ENCODE results near the gene RSL24D1.

DNA sequence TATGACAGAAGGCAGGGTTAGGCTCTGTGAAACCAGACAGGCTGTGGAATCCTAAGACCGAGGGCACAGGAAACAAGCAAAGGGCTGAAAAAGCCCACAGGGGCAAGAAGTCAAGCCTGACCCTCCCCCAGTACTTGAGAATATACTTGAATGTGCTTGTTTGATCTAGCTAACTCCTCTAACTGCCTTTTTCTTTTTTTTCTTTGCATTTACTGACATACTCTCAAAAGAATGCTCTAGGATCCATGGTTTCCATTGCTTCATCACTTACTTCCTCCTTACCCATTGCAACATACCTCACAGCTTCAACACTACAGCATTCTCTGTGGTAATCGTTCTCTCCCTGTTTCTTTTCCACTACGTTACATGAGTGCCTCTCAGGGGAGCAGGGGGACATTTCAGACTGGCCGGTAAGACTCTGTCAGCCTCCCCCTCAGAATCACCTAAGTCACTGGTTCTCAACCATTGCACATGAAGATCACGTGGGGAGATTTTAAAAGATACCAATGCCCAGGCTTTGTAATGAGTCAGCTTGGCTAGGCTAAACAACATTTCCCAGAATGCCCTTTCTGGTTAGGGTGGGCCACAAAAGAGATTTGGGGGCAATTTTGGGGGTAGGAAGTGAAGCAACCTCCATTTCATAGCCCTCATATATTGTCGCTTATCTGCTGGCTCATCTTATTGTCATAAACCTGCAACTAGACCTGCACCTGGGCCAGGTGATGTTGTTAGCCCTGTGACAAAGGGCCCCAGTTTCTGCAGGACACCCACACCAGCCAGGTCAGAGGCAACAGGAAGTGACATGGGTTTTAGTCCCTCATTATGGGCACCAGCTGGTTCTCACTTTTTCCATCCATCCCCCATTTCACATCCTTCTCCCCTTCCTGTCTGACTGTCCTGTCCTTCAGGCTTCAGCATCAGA is 24.6 kb upstream of the RSL24D1 start:
- TF ChIP-seq, protein P1, sequence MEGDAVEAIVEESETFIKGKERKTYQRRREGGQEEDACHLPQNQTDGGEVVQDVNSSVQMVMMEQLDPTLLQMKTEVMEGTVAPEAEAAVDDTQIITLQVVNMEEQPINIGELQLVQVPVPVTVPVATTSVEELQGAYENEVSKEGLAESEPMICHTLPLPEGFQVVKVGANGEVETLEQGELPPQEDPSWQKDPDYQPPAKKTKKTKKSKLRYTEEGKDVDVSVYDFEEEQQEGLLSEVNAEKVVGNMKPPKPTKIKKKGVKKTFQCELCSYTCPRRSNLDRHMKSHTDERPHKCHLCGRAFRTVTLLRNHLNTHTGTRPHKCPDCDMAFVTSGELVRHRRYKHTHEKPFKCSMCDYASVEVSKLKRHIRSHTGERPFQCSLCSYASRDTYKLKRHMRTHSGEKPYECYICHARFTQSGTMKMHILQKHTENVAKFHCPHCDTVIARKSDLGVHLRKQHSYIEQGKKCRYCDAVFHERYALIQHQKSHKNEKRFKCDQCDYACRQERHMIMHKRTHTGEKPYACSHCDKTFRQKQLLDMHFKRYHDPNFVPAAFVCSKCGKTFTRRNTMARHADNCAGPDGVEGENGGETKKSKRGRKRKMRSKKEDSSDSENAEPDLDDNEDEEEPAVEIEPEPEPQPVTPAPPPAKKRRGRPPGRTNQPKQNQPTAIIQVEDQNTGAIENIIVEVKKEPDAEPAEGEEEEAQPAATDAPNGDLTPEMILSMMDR (IDR thresholded peaks at IDR 0.05): no peak
- no peak for TF ChIP-seq POLR2A (IDR thresholded peaks at IDR 0.05)

Data from right lobe of liver (tissue), 4 donors.